GF-D8 (cell line): ENCODE measurements around the gene METAP1D.
A peak's percentile ranks its signal among the peaks of the same experiment; 100 is the strongest.

Source experiments
- DNase-seq: peaks from one replicate; lab custom pipeline; 2025; lab: John Stamatoyannopoulos, UW

The METAP1D gene

GRCh38 chr2:172091761-172092566, 92.2 kb downstream of the METAP1D start:
- DNase-seq = no peak

- DNase-seq = no peak
Observed at GRCh38 chr2:172092716-172093415, 93.1 kb downstream of the METAP1D start.

- DNase-seq = no peak
Observed at GRCh38 chr2:172093416-172094293, 93.9 kb downstream of the METAP1D start.

GRCh38 chr2:172094294-172095145, 94.8 kb downstream of the METAP1D start:
- DNase-seq = no peak

- peak; percentile 43 for DNase-seq
Observed at GRCh38 chr2:172095146-172095904, 95.6 kb downstream of the METAP1D start.

- no peak for DNase-seq
Observed at GRCh38 chr2:172095905-172096625, 96.3 kb downstream of the METAP1D start.

- DNase-seq = no peak
Observed at GRCh38 chr2:172096626-172097547, 97.1 kb downstream of the METAP1D start.

GRCh38 chr2:172097557-172098131, 97.9 kb downstream of the METAP1D start:
- DNase-seq = no peak

GRCh38 chr2:172098287-172098649, 98.5 kb downstream of the METAP1D start:
- DNase-seq = no peak

GRCh38 chr2:172098650-172099471, 99.1 kb downstream of the METAP1D start:
- DNase-seq = no peak

- DNase-seq = no peak
Observed at GRCh38 chr2:172099472-172100079, 99.8 kb downstream of the METAP1D start.

- DNase-seq = no peak
Observed at GRCh38 chr2:172100080-172100934, 100.6 kb downstream of the METAP1D start.

GRCh38 chr2:172100935-172101820, 101.4 kb downstream of the METAP1D start:
- DNase-seq = no peak

GRCh38 chr2:172101821-172102390, 102.2 kb downstream of the METAP1D start:
- peak; percentile 52 for DNase-seq
